Fibroblast of villous mesenchyme (primary cell): ENCODE results near the gene BBC3. TPM values are rescaled to one million over a fixed set of nuclear protein-coding genes. Genes with fewer than 3 reads are reported as not detected.

Experiments used
- DNase-seq: peaks from one replicate; pipeline ENCODE4 v3.0.0-alpha.2; 2010; ENCODE audit warnings: low read depth
- H3K4me3 ChIP-seq: 2 replicates; pipeline ENCODE4 v1.5.1; 2011; ENCODE audit warnings: low read depth, mild to moderate bottlenecking, low read length
- CTCF ChIP-seq: IDR thresholded peaks from 2 replicates; pipeline ENCODE4 v1.5.1; 2012; ENCODE audit warnings: low read depth, mild to moderate bottlenecking, low read length; ENCODE audit not compliant: insufficient read depth
- total RNA-seq: library from RNA; depleted of rRNA; stranded (reverse); fragments of >200 nt; gene quantifications from 2 replicates; pipeline ENCODE4 v1.2.3, GENCODE V29; 2012

BBC3 gene
- total RNA-seq, 1 donor, result 6.0 TPM

DNA sequence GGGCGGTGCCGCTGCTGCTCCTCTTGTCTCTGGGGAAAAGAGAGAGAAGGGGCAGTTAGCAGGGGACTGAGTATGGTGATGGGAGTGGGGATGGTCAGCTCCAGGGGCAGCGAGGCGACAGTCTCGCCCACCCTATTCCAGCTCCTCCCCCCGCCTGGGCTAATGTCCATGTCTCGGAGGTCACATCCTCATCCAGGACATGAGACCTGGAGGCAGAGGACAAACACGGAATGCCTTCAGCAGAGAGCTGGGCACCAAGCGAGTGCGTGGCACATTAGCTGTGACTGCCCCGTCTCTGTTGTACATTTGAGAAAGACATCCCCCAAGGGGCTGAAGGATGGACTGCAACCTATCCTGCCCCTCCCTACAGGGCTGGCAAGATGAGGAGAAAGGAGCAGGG, 9.1 kb downstream of the BBC3 start:
- no peak for DNase-seq
- TF ChIP-seq CTCF, result no peak

GRCh38 chr19:47221080-47221841, 9.7 kb downstream of the BBC3 start:
- TF ChIP-seq CTCF, result no peak
- no peak overlapping the region for H3K4me3 ChIP-seq
- DNase-seq, result no peak

More for the DNA sequence above, 9.1 kb downstream of the BBC3 start:
- H3K4me3 ChIP-seq, result no peak overlapping the region

DNA sequence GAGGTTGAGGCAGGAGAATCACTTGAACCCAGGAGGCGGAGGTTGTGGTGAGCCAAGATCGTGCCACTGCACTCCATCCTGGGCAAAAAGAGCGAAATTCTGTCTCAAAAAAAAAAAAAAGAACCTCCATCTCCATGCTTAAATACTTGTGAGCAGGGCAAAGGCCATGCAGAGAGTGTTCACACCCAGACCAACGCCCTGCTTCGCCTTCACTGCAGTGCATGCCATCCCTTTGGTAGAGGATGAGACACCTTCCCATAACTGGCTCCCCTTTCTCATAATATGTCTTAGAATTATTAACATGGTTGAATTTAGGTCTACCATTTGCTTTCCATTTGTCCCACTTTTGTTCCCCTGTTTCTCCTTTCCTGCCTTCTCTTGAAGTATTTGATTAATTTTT, 15.4 kb downstream of the BBC3 start:
- no peak for TF ChIP-seq CTCF
- DNase-seq, result no peak

DNA sequence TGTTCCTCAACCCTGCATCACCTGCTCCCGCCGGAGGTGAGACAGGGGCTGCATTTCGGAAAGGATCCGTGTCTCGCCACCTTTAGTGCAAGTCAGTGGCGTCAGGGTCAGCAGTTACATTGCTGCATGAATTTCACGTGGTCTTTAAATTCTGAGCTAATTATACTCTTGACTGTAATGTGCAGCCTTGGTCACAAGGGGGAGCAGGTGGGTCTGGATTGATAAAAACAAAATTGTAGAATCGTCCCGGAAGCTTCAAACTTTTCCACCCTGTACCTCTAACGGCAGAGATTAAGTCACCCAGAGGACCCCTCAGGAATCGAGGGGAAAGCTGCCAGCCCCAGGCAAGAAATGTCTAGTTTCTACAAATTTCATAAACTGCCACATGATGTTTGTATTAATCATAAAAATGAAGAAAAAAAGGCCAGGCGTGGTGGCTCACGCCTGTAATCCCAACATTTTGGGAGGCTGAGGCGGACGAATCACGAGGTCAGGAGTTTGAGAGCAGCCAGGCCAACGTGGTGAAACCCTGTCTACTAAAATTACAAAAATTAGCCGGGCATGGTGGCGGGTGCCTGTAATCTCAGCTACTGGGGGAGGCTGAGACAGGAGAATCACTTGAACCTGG, 20.2 kb downstream of the BBC3 start:
- TF ChIP-seq CTCF, result peak; percentile 81
- H3K4me3 ChIP-seq, result no peak overlapping the region
- peak; percentile 92 for DNase-seq

More for the DNA sequence above, 15.4 kb downstream of the BBC3 start:
- no peak overlapping the region for H3K4me3 ChIP-seq

GRCh38 chr19:47210180-47210490, 20.9 kb downstream of the BBC3 start:
- H3K4me3 ChIP-seq, result no peak overlapping the region
- DNase-seq, result no peak
- no peak for TF ChIP-seq CTCF

DNA sequence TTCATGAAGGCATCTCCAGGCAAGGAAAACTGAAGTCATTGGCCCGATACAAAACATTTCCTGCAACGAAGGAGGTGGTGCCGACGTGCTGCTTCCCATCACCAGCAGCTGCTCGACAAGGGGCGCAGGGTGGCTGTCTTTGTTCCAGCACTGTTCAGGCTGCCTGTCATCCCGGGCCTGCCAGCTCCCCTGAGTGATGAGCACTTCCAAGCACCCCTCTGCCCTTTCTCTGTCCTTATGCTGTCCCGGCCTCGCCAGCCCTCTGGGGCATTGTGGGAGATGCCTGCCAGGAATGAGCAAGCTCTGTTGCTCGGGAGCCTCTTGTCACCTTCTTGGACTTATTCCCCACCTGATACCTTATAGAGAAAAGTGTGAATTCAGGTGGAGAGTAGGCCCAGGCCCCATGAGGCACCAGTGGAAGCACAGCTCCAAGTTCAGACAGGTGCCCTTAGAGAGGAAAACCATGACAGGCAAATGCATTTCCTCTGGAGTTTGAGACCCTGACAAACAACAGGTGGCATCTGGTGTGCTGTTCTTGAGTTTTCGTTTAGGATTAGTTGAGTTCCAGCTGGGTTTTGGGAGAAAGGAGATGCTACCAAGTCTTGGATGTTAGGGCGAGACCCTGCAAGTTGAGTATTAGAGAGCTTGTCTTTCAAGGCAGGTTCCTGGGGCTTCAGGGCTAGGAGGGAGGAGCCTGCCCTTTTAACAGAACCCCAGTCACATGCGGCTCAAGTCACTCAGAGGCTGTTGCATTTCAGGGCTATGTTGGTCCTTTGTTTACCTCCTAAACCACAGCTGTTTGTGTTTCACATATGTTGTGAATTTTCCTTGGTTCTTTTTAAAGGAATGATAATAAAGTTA, 21.4 kb downstream of the BBC3 start:
- no peak for TF ChIP-seq CTCF
- DNase-seq, result peak; percentile 83
- H3K4me3 ChIP-seq, result no peak overlapping the region
